ENCODE measurements around the gene MAGI1.

The MAGI1 gene

GRCh38 chr3:66041116-66041515 lies 2.4 kb upstream of the MAGI1 start:
- DNase-seq (ENCODE audit: low read depth): no peak
- TF ChIP-seq CTCF (conservative IDR thresholded peaks at IDR 0.05; ENCODE audit: low read depth, low read length): no peak
- no peak overlapping the region for H3K4me3 ChIP-seq (ENCODE audit: low read length)

DNA sequence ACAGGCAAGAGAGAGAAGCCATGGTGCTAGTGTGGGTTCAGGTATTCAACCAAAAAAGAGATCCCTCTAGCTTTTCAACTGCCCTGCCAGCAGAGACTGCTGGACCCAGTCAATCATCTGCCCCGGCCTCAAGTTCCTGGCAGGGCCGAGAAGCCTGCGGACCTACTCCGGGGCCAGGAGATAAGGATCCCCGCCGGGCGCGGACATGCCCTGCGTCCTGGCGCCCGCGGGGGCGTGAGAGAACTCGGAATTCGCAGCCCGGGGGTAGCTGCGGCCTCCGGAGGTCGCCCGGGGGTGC lies 821 bp upstream of the MAGI1 start:
- H3K4me3 ChIP-seq (ENCODE audit: low read length): peak overlapping the region; percentile 73
- DNase-seq (ENCODE audit: low read depth): no peak
- TF ChIP-seq CTCF (conservative IDR thresholded peaks at IDR 0.05; ENCODE audit: low read depth, low read length): no peak

DNA sequence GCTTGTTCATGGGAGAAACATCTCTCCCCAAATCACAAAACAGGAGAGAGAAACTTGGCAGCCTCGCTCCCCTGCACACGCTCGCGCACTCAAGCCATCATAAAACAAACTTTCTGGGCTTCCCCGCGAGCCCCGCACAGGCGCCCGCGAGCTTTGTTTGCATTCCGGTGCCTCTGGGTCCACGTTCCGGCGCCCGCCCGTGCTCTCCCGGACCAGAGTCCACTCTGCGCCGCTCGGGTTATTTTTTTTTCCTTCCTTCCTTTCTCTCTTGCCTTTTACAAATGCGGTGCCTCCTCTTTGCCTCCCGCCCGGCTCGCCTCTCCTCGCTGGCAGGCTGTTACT lies 363 bp downstream of the MAGI1 start:
- no peak for TF ChIP-seq CTCF (conservative IDR thresholded peaks at IDR 0.05; ENCODE audit: low read depth, low read length)
- peak overlapping the region; percentile 73 for H3K4me3 ChIP-seq (ENCODE audit: low read length)
- DNase-seq (ENCODE audit: low read depth): no peak

DNA sequence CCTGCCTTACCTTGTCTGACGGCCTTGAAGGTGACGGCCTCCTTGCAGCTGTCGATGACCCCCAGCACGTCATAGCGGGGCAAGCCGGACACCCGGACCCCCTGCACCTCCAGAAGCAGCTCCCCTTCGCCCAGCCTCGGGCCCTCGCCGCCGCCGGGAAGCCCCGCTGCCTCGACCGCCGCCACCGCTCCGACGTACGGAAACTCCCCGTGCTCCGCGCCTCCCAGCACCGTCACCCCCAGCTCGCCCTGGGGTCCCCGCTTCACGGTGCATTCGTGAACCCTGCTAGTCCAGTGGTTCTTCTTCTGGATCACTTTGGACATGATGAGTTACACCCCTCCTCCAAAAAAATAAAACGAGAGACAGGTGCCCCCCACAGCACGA lies 740 bp downstream of the MAGI1 start:
- no peak for TF ChIP-seq CTCF (conservative IDR thresholded peaks at IDR 0.05; ENCODE audit: low read depth, low read length)
- peak overlapping the region; percentile 73 for H3K4me3 ChIP-seq (ENCODE audit: low read length)
- DNase-seq (ENCODE audit: low read depth): no peak

DNA sequence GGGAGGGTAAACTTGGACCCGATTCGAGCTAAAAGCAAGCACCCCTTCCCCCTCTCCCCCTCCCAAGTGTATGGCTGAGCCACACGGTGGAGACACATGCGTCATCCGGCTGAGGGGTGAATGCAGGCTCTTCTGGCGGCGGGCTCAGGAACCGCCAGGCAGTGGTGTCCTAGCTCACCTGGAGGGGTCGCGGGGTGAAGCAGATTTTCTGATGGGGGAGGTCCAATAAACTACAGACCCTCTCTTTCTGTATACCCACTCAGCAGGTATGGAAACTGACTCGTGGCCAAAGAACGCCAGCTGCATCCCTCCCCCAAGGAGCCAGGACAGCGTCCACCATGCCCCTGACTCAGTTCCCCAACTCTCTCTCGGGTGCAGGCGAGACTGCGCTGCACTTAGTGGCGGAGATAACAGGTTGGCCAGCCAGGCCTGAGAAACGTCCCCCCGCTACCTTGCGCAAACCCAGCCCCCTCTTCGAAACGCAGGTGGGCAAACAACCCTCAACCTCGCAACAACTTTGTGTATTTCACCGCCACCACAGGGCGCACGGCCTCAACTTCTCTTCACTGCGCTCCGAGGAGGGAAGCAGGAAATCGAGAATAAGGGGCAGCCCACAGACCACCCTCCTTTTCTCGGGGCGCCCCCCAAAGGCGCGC lies 1.3 kb downstream of the MAGI1 start:
- TF ChIP-seq CTCF (conservative IDR thresholded peaks at IDR 0.05; ENCODE audit: low read depth, low read length): peak; percentile 42
- H3K4me3 ChIP-seq (ENCODE audit: low read length): peak overlapping the region; percentile 73
- no peak for DNase-seq (ENCODE audit: low read depth)

DNA sequence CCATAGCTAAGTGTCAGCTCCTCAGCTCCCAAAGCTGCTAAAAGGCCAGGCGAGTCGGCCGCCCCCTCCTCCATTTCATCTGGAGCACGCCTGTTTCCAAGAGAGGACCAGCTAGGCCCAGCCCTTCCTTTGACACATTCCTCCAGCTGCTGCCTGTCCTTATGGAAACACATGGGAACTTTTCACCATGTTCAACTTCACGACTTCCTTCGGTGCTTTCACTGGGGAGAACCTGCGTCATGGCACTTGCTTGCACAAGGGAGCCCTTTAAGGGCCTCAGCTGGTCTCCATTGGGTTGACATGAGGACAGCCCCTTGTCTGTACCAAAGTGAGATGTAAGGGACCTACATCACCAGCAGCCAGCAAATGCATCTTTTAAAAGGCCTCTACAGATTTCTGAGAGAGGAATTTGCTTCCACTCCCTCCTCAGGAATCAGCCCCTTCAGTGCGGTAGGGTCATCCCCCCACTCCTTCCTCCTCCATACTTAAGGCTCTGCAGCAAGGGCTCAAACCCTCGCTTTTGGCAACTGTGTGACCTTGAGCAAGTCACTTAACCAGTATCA lies 2.1 kb downstream of the MAGI1 start:
- H3K4me3 ChIP-seq (ENCODE audit: low read length): peak overlapping the region; percentile 73
- DNase-seq (ENCODE audit: low read depth): no peak
- no peak for TF ChIP-seq CTCF (conservative IDR thresholded peaks at IDR 0.05; ENCODE audit: low read depth, low read length)

DNA sequence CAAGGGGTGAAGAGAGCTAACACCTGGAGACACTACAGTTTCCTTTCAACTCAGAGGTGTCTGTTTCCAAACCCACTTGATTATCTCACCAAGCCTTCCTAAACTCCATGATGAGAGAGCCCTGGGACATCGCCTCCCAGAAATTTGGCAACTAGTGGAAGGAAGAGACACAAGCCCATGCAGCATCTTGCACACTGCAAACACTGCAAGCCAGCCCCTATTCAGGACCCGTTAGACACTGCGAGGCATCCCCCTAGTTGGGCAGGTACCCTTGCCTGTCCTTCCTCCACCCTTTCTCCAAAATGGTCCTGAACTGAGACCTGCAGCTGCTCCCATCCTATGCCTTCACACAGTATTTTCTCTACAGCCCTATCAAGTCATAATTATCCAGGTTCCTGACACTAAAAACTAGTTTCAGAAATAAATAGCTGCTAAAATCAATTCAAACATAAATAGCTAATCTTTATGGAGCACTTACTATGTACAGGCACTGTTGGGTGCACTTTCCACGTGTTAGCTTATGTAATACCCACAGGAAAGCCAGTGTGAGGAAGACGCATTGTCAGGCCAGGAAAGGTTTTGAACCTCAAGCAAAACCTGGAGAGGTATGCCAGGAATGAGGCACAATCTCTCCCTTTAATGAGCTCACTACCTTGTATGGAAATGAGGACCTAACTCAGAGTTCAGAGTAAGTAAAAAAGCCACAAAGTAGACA lies 2.8 kb downstream of the MAGI1 start:
- no peak for TF ChIP-seq CTCF (conservative IDR thresholded peaks at IDR 0.05; ENCODE audit: low read depth, low read length)
- DNase-seq (ENCODE audit: low read depth): peak; percentile 59
- H3K4me3 ChIP-seq (ENCODE audit: low read length): peak overlapping the region; percentile 73
